ENCODE data around the gene ADGRD1. TPM values are rescaled to one million over a fixed set of nuclear protein-coding genes. Genes with fewer than 3 reads are reported as not detected.

The ADGRD1 gene
- total and polyA plus RNA-seq, 12 donors, result 0.87 to 6.0 (median 1.6) TPM

DNA sequence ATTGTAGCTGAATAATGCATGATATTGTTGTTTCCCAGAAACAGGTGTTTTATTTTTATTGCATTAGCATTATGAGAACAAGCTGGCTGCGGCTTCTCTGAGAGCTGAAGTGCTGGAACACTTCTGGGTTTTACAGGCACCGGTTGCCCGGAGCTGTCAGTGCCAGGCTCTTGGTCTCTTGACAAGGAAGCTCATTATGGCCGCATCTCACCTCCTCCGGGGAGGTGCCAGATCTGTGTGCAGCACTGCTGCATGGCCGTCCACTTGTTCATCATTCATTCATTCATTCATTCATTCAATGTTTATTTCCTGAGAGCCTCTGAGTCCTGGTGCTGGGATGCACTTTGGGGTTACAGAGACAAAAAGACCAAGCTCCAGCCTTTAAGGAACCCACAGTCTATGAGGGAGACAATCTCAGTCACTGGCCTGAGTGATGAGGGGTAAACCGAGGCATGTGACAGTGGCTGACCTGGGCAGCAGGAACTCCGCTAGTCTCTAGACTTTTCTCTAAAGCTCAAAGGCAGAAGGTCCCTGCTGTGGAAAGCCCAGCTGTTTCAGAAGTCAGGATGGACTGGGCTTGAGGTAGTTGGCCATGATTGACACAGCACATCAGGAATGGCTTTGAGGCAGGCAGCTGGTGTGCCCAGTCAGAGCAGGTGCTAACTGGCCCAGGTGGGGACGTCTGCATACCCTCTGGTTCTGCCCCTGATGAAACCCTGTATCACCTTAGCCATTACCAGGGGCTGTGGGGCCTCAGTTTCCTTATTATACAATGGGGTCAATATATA lies 181.0 kb downstream of the ADGRD1 start:
- intact Hi-C loops (cut with DNase I), result loop anchor here in 1 of 2 donors (10.0 kb wide), 1 partner anchor 220 kb away; no protein-coding TSS in a partner anchor

DNA sequence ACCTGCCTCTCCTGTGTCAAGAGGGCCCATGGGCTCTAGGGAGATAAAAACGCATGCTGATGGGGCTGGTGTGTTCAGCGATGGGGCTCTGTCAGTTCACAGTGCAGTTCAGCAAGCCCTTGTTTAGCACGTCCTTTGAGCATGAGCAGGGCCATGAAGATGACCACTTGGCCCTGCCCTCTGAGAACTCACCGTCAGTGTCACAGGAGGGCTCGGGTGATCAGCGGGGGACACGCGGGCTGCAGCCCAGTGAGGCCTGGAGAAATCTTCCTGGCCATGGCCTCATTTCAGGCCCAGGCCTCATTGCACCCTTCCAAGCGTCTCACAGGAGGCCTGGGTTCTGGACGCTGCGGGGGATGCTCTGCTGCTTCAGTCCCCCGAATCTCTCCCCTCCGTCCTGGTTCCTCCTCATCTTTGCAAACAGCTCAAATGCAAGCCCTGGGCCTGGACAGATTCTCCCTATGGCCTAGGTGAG lies 181.6 kb downstream of the ADGRD1 start:
- no peaks in the 10 kb centered on the region for H3K36me3 ChIP-seq (replicated peaks in 1 of 2)
- intact Hi-C loops (cut with DNase I), result loop anchor here in 1 of 2 donors (10.0 kb wide), 1 partner anchor 221 kb away; no protein-coding TSS in a partner anchor
- WGBS, 4 donors, result 81 to 92% (median 89%) methylated on average over 8 to 13 of the region's 13 CpGs

More for the DNA sequence above, 181.0 kb downstream of the ADGRD1 start:
- Histone ChIP-seq H3K9me3 (replicated peaks in 1 of 3) (no peaks in the 10 kb centered on the region), H3K4me1 (replicated peaks in 1 of 2) (peaks cover 0 to 6% of the 10 kb centered on the region in 2 donors), H3K36me3 (replicated peaks in 1 of 2) (no peaks in the 10 kb centered on the region), H3K4me3 (no peak overlapping the region), H3K27ac (no peak overlapping the region), H3K27me3 (no peaks in the 10 kb centered on the region)
- no peak for TF ChIP-seq POLR2A (IDR thresholded peaks at IDR 0.05)
- TF ChIP-seq, protein P1, sequence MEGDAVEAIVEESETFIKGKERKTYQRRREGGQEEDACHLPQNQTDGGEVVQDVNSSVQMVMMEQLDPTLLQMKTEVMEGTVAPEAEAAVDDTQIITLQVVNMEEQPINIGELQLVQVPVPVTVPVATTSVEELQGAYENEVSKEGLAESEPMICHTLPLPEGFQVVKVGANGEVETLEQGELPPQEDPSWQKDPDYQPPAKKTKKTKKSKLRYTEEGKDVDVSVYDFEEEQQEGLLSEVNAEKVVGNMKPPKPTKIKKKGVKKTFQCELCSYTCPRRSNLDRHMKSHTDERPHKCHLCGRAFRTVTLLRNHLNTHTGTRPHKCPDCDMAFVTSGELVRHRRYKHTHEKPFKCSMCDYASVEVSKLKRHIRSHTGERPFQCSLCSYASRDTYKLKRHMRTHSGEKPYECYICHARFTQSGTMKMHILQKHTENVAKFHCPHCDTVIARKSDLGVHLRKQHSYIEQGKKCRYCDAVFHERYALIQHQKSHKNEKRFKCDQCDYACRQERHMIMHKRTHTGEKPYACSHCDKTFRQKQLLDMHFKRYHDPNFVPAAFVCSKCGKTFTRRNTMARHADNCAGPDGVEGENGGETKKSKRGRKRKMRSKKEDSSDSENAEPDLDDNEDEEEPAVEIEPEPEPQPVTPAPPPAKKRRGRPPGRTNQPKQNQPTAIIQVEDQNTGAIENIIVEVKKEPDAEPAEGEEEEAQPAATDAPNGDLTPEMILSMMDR (IDR thresholded peaks at IDR 0.05), result no peak
- DNase-seq, result peak in 1 of 7 donors; percentile 78
- 63 to 83% (median 74%) methylated on average over 9 of the region's 9 CpGs for WGBS, 4 donors

DNA sequence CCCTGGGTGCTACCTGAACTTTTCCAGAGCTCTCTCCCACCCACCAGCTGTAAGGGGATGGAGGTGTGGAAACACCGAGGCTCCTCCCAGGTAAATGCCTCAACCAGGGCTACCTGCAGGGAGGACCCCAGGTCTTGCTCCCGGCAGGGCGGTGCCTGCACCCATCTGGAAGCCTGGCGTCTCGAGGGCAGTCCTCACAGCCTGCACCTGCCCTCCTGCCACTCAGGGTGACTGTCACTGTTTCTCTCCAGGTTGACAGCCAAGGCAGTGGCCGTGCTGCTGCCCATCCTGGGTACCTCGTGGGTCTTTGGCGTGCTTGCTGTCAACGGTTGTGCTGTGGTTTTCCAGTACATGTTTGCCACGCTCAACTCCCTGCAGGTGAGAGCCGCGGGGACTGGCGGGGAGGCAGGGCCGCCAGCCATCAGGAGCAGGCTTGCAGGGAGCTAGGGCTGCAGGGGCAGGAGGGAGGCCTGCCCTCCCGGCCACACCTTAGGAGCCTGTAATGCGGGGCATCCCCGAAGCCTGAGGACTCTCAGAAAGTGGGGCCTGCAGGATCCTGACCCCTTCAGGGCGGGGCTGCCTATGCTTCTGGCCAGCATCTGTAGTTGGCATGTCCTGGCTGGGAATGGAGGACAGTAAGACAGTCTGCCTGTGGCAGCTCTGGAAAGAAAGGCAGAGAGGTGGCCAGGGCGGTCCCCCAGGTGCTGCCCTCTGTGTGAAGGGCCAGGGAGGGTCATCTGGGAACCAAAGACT lies 182.3 kb downstream of the ADGRD1 start:
- peak in 1 of 7 donors; percentile 36 for DNase-seq
- intact Hi-C loops (cut with DNase I), result loop anchor here in 1 of 2 donors (10.0 kb wide), 1 partner anchor 221 kb away; no protein-coding TSS in a partner anchor
- no peaks in the 10 kb centered on the region for H3K36me3 ChIP-seq (replicated peaks in 1 of 2)
- H3K4me1 ChIP-seq (replicated peaks in 1 of 2), result peaks cover 0 to 6% of the 10 kb centered on the region in 2 donors
- TF ChIP-seq, protein P1 (IDR thresholded peaks at IDR 0.05), result no peak
- TF ChIP-seq POLR2A (IDR thresholded peaks at IDR 0.05), result no peak
- WGBS, 4 donors, result 77 to 88% (median 83%) methylated on average over 5 to 19 of the region's 19 CpGs
- no peaks in the 10 kb centered on the region for H3K9me3 ChIP-seq (replicated peaks in 1 of 3)
- H3K27ac ChIP-seq, result no peak overlapping the region
- no peaks in the 10 kb centered on the region for H3K27me3 ChIP-seq
- no peak overlapping the region for H3K4me3 ChIP-seq

More for the DNA sequence above, 181.6 kb downstream of the ADGRD1 start:
- H3K27me3 ChIP-seq, result no peaks in the 10 kb centered on the region
- no peak for TF ChIP-seq POLR2A (IDR thresholded peaks at IDR 0.05)
- TF ChIP-seq, protein P1 (IDR thresholded peaks at IDR 0.05), result no peak
- H3K27ac ChIP-seq, result no peak overlapping the region
- H3K9me3 ChIP-seq (replicated peaks in 1 of 3), result no peaks in the 10 kb centered on the region
- H3K4me1 ChIP-seq (replicated peaks in 1 of 2), result peaks cover 0 to 6% of the 10 kb centered on the region in 2 donors
- H3K4me3 ChIP-seq, result no peak overlapping the region
- DNase-seq, result peak in 1 of 7 donors; percentile 39

DNA sequence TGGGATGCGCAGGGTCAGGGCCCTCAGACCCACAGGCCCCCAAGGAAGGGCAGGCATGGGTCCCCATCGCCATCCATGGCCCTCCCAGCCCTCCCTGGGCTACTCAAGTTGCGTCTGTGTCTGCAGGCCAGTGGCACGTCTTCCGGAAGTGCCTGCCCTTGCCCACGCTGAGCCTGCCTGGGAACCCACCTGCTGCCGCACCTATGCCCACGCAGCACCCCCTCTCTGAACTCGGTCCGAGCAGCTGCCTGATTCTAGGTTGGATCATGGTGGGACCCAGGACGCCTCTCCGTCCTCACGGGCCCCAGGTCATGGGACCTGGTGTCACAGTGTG lies 182.8 kb downstream of the ADGRD1 start:
- no peak for DNase-seq
- Histone ChIP-seq H3K36me3 (replicated peaks in 1 of 2) (no peaks in the 10 kb centered on the region), H3K9me3 (replicated peaks in 1 of 3) (no peaks in the 10 kb centered on the region), H3K4me3 (no peak overlapping the region), H3K27me3 (no peaks in the 10 kb centered on the region), H3K4me1 (replicated peaks in 1 of 2) (peaks cover 0 to 6% of the 10 kb centered on the region in 2 donors), H3K27ac (no peak overlapping the region)
- TF ChIP-seq, protein P1 (IDR thresholded peaks at IDR 0.05), result no peak
- no peak for TF ChIP-seq POLR2A (IDR thresholded peaks at IDR 0.05)
- intact Hi-C loops (cut with DNase I), result loop anchor here in 1 of 2 donors (10.0 kb wide), 1 partner anchor 222 kb away; no protein-coding TSS in a partner anchor
- 87 to 98% (median 93%) methylated on average over 3 to 13 of the region's 13 CpGs for WGBS, 4 donors
